HG03469 (cell line): ENCODE results near the gene AHSP.
"Not testable (repeated sequence)": the region's sequence is repeated elsewhere in the genome, so short reads cannot be mapped to it uniquely, and the experiment has no call there.

Experiments used
- ATAC-seq: cut with Tn5 transposase; IDR thresholded peaks from one replicate; pipeline ENCODE4 v1.9.1; 2021; ENCODE audit warnings: mild to moderate bottlenecking, moderate library complexity, moderate number of reproducible peaks; ENCODE audit not compliant: unreplicated experiment

AHSP gene, protein sequence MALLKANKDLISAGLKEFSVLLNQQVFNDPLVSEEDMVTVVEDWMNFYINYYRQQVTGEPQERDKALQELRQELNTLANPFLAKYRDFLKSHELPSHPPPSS

DNA sequence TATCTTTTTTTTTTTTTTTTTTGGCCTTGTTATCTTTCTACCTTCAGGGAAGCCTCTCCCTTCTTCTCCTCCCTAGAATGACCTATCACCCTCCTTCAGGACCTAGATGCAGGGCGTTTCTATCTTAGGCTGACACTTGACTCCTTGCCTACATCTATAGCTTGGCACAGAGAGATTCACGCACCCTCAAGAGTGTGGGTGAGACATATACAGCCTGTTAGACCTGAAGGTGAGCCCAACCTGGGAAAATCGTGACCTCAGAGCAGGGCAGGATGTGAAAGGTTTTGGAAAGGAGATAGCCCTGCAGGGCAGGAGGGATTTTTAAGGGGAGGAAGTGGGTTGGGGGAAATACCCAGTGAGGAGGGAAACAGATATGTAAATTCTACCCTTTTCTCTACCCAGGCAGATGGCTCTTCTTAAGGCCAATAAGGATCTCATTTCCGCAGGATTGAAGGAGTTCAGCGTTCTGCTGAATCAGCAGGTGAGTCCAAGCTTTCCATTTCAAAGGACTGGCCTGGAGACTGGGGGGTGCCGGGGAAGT, at the start of gene AHSP:
Gene AHSP, plus strand, starts transcription at position 167 of the 541 bp plus-strand sequence. Its CDS starts 240 bp downstream, at position 407.
- no peak for ATAC-seq

DNA sequence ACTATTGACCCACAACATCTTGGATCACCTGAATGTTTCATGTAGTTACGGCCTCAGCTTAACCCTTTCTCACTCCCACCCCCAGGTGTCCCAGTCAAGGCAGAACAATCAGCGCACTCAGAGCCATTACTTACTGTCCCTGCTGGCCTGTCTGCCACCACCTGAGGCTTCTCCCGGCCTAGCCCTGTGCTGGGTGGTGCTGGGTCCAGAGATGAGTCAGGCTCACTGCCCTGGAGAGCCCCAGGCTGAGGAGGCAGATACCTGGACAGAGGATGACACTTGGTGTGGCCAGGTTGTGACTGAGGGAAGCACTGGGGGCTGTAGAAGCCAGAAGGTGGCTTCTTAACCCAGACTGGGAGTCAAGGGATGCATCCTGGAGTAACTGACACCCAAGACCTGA, 48.7 kb upstream of the AHSP start:
- no peak for ATAC-seq

DNA sequence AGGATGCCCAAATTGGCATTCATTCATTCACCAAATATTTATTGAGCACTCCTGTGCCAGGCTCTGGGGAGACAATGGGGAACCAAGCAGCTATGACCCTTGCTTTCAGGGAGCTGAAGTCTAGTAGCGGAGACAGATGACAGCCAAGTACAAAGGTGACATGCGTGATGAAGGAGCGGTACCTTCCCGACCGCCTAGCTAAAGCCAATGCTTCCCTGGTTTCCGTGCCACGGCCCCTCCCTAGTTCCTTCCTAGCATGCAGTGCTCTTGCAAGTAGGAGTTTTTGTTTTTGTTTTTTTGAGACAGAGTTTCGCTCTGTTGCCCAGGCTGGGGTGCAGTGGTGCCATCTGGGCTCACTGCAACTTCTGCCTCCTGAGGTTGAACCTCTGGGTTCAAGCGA, 47.9 kb upstream of the AHSP start:
- no peak for ATAC-seq

DNA sequence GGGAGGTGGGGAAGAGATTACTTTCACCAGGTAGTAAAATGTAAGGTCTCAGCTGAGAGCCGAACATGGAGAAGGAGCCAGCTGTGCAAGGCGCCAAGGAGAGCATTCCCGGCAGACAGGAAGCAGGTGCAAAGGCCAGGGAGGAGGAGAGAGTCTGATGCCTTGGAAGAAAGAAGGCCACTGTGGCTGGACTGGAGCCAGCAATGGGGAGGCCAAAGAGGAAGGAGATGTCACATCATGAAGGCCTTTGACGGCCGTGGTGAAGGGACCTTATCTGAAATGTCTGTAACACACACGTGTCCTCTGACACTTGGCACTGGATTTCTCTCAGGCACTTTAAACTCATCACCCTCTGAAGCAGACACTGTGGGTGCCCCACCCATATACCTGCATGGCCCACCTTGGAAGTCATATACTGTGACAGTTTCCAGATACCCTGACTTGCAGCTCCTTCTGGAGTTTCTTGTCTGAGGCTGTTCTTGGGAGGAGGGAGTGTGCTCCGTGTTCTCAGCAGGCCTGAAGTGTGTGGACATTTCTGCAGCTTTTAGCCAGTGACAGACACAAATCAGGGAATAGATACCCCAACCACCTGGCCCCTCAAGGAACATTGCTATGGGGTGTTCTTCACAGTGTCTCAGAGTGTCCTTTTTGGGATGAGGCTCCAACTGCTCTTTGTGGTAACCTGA, 46.7 kb upstream of the AHSP start:
- ATAC-seq, result no peak

DNA sequence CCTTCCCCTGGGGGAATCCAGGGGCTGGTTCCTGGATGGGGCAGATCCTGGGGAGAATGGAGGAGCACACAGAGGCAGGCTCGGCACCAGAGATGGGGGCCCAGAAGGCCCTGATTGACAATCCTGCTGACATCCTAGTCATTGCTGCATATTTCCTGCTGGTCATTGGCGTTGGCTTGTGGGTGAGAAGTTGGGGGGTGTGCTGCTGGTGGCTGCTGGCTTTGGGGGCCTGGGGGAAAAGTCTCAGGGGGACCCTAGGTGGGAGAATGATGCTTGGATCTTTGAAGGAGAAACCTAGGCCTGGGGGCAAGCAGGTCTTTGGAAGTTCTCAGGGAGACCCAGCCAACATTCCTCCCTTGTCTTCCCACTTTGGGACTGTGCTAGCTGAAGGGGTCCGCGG, 44.6 kb upstream of the AHSP start, which contains the start of gene SLC5A2:
Gene SLC5A2, plus strand, starts transcription at position 43 of the 400 bp plus-strand sequence. Its CDS starts 14 bp downstream, at position 57.
- ATAC-seq, result no peak

DNA sequence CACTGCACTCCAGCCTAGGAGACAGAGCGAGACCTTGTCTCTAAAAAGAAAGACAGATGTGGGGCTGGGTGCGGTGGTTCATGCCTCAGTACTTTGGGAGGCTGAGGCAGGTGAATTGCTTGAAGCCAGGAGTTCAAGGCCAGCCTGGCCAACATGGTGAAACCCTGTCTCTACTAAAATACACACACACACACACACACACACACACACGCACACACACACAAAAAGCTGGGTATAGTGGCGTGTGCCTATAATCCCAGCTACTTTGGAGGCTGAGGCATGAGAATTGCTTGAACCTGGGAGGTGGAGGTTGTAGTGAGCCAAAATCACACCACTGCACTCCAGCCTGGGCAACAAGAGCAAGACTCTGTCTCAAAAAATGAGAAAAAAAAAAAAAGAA, 43.7 kb upstream of the AHSP start:
- ATAC-seq, result not testable (repeated sequence)

DNA sequence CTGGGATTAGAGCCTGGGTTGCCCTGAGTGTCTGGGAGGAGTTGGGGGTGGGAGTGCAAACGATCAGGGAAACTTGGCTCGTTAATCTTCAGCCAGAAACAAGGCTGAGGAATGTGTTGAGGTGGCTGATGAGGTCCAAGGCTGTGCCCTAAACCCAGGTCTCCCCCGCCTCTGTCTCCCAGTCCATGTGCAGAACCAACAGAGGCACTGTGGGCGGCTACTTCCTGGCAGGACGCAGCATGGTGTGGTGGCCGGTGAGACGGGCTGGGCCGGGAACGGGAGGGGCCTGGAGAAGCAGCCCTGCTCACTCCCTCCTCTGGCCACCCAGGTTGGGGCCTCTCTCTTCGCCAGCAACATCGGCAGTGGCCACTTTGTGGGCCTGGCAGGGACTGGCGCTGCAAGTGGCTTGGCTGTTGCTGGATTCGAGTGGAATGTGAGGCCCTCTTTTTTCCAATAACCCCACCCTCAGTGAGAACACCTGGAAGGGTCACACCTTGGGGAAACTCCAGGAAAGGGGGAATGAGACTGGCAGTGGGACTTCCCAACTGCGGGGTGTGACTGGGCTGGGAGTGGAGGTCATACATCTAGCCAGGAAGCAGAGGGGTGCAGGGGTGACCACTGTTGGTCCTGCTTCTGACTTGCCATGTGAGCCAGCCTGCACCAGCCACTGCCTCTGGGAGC, 43.1 kb upstream of the AHSP start:
- no peak for ATAC-seq

DNA sequence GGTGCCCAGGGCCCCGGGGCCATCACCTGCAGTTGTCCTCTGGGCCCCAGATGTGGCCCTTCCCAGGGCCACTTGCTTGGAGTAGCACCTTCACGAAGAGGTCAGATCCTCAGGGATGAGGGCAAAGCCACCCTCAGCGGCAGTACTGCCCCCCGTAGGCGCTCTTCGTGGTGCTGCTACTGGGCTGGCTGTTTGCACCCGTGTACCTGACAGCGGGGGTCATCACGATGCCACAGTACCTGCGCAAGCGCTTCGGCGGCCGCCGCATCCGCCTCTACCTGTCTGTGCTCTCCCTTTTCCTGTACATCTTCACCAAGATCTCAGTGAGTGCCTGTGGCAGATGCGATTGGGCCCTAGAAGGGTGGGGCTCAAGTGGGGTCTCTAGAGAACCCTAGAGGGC, 42.1 kb upstream of the AHSP start:
- no peak for ATAC-seq

DNA sequence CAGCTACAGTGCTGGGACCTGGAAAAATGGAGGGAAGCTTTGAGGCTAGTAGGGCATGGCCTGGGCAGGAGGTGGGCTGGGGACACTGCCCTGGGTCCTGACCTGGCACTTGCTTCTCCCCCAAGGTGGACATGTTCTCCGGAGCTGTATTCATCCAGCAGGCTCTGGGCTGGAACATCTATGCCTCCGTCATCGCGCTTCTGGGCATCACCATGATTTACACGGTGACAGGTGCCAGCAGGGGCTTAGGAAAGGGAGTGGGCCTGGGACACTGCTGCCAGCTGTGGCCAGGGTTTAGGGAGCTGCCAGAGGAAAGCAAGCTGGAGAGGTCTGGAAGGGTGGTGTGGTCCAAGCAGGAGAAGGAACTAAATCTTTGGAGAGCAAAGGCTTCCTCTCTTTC, 41.7 kb upstream of the AHSP start:
- ATAC-seq, result no peak

DNA sequence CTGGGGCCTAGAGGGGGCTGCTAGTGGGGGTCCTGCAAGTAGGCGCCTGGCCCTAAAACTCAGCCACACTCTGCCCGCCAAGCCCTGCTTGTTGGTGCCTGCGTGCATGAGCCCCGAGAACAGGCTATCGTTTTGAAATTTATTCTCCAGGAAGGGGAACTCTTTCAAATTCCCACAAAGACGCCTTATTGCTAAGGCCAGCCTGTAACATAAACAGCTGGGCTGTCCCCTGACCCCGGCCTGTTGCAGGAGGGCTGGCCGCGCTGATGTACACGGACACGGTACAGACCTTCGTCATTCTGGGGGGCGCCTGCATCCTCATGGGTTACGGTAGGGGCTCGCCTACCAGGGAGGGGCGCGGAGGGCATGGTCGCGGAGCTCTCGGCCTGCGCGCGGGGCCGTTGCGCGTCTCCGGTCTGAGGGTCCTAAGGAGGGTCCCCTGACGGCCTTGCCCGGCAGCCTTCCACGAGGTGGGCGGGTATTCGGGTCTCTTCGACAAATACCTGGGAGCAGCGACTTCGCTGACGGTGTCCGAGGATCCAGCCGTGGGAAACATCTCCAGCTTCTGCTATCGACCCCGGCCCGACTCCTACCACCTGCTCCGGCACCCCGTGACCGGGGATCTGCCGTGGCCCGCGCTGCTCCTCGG, 40.5 kb upstream of the AHSP start:
- ATAC-seq, result no peak

DNA sequence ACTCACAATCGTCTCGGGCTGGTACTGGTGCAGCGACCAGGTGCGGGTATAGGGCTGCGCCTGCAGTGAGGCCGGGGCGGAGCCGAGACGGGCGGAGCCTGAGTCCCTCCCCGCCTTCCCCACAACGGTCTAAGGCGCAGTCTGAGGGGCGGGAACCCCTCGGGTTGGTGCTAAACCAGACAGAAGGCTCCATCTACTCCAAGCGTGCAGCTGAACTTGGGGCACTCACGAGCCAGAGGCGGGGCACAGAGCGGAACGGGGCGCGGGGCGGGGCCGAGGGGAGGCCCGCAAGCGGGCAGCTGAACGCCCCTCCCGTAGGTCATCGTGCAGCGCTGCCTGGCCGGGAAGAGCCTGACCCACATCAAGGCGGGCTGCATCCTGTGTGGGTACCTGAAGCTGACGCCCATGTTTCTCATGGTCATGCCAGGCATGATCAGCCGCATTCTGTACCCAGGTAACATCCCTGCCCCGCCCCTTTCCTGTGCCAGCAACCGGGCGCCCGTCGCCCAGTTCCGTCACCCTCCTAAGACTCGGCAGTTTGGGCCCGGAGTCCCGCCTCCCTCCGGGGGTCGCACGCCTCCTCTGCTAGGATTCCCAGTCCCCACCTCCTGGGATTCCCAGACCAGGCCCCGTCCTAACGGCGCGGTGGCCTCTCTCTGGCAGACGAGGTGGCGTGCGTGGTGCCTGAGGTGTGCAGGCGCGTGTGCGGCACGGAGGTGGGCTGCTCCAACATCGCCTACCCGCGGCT, 39.8 kb upstream of the AHSP start:
- peak; percentile 59 for ATAC-seq

DNA sequence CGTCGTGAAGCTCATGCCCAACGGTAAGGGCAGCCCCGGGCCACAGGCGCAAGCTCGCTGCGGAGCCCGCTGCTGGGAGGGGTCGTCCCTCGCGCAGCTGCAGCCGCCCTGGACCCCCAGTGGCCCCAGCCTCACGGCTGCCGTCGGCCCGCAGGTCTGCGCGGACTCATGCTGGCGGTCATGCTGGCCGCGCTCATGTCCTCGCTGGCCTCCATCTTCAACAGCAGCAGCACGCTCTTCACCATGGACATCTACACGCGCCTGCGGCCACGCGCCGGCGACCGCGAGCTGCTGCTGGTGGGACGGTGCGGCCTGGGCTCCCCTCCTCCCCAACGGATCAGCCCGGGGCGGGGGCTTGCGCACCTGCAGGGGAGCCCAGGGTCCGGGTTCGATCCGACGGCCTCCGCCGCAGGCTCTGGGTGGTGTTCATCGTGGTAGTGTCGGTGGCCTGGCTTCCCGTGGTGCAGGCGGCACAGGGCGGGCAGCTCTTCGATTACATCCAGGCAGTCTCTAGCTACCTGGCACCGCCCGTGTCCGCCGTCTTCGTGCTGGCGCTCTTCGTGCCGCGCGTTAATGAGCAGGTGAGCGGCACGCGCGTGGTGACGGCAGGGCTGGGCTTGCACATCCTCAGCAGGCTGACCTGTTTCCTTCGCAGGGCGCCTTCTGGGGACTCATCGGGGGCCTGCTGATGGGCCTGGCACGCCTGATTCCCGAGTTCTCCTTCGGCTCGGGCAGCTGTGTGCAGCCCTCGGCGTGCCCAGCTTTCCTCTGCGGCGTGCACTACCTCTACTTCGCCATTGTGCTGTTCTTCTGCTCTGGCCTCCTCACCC, 39.0 kb upstream of the AHSP start:
- ATAC-seq, result no peak

DNA sequence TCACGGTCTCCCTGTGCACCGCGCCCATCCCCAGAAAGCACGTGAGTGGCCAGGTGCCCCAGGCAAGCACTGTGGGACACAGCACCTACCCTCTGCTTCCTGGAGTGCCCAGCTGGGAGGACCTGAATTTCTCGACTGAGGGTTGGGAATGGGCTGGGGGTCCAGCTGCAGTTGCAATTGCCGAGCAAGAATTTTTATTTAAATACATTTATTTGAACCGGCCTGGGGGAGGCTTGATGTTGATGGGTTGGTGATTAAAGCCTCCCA, 38.5 kb upstream of the AHSP start:
- no peak for ATAC-seq

DNA sequence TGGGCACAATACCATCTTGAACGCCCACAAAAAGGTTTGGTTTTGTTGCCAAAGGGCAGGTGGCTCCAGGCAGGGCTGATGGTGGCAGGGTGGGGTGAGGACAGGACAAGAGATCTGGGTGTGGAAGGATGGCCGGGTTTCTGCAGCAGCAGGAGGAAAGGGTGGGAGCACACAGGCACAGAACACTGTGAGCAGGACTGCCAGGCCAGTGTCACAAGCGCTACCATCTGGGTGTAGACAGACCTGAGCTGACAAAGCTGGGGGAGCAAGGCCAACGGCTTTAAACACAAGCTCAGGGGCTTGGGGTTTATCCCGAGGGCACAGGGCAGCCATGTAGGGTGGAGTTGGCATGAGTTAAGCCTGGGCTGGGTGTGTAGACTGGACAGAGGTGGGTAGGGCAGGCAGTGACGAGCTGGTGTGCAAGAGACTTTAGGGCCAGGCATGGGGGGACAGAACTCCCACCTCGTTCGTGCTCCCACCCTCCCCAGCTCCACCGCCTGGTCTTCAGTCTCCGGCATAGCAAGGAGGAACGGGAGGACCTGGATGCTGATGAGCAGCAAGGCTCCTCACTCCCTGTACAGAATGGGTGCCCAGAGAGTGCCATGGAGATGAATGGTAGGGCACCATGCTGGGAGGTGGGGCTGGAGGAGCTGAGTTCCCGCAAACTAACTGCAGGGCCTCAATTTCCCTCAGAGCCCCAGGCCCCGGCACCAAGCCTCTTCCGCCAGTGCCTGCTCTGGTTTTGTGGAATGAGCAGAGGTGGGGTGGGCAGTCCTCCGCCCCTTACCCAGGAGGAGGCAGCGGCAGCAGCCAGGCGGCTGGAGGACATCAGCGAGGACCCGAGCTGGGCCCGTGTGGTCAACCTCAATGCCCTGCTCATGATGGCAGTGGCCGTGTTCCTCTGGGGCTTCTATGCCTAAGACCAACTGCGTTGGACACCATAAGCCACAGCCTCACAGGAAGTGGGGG, 37.8 kb upstream of the AHSP start:
- ATAC-seq, result no peak

DNA sequence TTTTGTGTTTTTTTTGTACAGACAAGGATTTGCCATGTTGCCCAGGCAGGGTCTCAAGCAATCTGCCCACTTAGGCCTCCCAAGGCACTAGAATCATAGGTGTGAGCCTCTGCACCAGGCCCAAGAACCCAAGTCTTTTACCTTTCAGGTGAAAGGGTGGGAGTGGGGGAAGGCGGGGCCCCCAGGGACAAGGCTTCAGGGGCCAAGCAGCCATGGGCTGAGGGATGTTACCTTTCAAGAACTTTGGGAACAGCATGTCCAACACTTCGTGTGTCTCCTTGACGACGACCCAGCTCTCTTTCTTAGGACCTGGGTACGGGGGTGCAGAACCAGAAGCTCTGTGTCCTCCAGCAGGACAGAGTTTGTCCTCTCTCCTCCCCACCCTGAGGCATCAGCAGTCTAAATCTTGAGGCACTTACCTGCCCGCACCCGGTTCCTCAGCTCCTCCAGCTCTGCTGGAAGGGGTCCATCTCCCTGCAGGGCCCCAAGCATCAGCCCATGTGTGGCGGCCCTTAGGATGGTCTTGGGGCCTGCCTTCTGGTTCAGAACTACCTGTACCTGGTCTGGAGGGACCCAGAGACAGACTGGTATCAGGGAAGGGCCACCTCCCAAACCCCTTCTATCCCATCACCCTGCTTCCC, 35.8 kb upstream of the AHSP start:
- no peak for ATAC-seq

DNA sequence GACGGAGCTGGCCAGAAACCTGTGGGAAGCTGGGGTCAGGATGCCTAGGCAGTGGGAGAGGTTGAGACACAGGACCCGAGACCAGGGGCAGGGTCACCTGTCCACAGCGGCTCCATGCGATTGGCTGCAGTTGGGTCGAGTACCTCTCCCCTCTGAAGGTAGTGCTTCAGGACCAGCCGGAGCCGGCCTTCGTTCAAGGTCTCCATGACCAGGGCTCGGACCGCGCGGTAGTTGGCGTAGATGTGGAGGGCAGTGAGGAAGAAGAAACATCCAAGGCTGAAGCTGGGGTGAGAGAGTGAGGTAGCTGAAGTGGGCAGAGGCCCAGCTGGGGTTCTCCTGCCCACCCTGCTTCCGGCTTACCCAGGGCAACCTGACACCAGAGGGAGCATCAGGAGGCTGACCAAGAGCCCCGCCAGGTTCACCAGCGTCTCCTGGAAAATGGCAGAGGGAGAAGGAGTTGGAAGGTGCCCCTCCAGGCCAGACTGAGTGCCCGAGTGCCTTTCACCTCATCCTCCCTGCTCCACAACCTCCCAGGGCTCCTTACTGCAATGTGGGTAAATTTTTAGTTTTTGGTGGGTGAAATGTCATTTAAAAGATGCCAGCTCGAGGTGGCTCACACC, 34.1 kb upstream of the AHSP start:
- ATAC-seq, result no peak

DNA sequence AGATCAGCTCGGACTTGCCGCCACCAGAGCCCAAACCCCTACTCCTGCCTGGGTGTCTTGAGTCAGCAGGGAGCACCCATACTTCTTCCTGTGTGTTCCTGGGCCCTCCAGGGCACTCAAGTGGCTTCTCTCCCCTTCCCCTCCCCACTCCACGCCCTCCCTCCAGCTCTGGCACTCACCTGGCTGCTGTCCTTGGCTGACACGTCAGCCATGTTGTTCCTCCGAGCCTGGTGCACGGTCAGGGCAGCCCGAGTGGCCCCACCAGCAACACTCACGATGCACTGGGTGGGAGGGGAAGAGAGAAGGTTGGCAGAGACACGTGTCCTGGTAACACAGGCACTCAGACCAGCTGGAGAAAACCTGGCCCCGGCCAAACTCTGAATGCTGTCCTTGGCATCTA, 31.0 kb upstream of the AHSP start:
- no peak for ATAC-seq

DNA sequence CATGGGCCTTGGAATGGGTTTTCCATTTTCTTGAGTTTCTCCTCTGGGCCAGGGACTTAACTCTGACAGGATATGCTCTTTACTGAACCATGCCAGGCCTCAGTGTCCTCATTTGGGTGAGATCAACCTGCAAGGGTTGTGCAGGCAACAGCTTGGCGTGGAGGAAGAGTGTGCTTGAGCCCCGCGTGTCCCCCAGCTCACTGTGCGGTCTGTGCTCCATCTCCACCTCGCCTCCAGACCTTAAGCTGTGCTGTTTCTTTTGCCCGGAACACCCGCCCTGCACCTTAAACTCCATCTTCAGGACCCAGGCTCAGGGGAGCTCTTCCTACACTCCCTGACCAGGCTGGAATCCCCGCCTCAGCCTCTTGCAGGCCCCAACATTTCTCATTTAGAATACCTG, 29.2 kb upstream of the AHSP start:
- ATAC-seq, result no peak
